Femur (tissue), 1 donor: Measurements from ENCODE around the gene SPATA16.
"Not testable (repeated sequence)": the region's sequence is repeated elsewhere in the genome, so short reads cannot be mapped to it uniquely, and the experiment has no call there.

Experiments used
- DNase-seq: peaks from one replicate; pipeline ENCODE4 v3.0.0-alpha.2; 2017

SPATA16 gene

GRCh38 chr3:172869784-172870518 is 271.1 kb downstream of the SPATA16 start:
- no peak for DNase-seq

DNA sequence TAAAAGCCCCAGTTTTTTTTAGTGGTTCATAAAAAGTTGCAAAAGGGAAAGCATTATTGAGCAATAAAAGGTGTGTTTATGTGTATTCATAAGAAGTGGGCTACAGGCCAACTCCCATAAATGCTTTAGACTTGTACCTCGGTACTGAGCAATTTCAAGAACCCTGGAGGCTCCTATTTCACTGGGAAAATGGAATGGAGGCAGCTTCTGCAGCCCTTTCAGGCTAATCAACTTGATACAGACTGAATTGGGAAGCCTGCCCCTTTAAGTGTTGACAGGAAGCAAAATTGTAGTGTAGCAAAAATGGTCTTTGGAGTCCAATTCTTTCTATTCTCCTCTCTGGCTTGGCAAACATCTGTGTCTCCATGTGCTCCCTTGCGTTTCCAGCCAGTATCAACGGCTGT is 271.7 kb downstream of the SPATA16 start:
- peak; percentile 24 for DNase-seq

DNA sequence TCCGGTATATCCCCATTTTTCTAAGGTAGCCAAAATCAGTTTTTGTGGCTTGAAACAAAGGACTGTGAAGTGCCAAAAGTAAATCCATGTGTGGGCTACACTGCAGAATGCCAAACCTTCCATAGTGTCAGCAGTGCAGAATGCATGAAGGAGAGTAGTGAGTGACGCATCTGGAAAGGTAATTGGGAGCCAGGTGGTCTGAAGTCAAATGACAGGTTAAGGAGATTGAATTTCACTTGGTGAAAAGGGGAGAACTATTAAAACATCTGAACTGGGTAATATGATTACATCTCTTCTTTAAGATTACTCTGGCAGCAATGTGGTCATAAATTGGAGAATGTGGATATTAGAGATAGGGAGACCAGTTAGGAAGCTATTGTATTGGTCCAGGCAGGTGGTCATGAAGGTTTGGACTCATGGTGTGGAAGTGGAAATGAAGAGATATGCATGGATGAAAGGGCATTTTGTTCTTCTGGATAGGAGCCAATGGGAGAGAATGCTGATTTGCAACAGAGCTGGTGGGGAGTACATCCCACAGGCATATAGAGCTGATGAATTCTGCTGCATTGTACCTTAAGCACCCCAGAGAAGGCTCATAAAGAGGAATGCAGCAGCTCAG is 272.3 kb downstream of the SPATA16 start:
- no peak for DNase-seq

DNA sequence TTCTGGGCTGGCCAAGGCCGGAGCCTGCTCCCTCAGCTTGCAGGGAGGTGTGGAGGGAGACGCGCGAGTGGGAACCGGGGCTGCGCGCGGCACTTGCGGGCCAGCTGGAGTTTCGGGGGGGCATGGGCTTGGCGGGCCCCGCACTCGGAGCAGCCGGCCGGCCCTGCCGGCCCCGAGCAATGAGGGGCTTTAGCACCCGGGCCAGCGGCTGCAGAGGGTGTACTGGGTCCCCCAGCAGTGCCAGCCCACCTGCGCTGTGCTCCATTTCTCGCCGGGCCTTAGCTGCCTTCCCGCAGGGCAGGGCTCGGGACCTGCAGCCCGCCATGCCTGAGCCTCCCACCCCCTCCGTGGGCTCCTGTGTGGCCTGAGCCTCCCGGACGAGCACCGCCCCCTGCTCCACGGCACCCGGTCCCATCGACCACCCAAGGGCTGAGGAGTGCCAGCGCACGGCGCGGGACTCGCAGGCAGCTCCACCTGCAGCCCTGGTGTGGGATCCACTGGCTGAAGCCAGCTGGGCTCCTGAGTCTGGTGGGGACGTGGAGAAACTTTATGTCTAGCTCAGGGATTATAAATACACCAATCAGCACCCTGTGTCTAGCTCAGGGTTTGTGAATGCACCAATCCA is 274.2 kb downstream of the SPATA16 start:
- not testable (repeated sequence) for DNase-seq

DNA sequence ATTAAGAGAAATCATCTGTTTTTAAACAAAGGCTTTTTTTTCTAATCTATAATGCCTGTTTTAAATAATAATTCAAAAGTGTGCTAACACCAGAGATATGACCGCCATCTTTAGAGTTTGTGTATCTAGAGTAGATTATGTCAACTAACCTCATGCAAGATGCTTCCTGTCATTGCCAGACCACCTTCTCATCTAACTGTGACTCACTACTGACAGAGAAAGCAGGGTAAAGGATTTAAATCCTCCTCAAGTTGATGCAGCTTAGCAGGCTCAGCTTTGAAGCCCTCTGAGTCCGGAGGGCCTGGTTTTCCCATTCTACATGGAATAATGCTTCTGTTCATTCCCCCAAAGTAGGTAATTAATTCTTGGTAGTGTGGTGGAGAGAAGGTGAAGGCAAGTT is 282.0 kb downstream of the SPATA16 start:
- no peak for DNase-seq

- no peak for DNase-seq
These were observed 284.0 kb downstream of the SPATA16 start for GRCh38 chr3:172856795-172857742.

- DNase-seq: no peak
These were observed 286.0 kb downstream of the SPATA16 start for GRCh38 chr3:172855037-172855436.

DNA sequence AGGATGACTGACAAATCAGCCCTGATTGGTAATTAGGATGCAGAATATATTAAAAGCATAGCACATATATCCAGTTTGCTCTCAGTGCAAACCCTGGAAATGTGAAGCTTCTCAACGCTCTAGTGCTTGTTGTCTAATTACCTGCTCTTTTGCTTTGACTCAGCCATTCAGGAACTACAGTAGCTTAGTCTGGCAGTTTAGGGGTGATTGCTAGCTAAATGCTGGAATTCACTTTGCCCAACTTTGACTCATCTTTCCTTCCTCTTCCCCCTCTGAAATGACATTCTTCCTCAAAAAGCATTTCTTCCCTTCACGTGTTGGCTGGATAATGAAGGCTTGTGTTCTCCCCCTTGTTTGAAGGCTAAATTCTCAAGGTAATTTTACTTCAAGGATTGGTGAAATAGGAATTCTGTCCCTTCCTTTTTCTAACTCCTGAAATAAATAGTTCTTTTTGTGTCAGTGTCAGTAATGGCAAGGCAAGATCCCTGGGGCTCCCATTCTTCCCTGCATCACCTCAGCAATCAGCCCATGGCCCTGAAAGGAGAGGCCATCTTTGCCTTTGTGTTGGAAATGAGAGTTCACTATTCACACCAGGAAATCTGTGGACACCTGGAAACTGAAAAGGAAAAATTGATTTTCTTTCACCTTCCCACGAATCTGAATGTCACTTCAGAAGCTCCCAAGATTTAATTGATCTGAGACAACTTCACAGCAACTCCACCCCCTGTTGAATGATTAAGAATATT is 286.9 kb downstream of the SPATA16 start:
- no peak for DNase-seq

GRCh38 chr3:172853005-172853404 is 288.0 kb downstream of the SPATA16 start:
- DNase-seq: no peak

GRCh38 chr3:172848910-172849309 is 292.1 kb downstream of the SPATA16 start:
- no peak for DNase-seq

DNA sequence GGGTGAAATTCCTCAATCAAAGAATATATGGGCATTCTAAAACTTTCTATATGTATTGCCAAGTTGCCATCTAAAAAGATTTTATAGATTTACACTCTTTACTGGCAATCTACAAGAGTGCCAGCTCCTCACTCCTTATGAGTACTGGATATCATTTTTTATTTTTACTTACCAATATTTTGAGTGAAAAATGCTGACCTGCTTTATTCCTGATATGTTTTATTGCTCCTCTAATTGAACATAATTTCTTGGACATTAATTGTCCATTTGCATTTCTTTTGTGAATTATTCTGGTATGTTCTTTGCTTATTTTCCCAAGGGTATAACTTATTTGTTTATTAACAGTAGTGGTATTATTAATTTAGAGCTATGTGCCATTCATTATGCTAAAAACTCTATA is 293.7 kb downstream of the SPATA16 start:
- DNase-seq: no peak

DNA sequence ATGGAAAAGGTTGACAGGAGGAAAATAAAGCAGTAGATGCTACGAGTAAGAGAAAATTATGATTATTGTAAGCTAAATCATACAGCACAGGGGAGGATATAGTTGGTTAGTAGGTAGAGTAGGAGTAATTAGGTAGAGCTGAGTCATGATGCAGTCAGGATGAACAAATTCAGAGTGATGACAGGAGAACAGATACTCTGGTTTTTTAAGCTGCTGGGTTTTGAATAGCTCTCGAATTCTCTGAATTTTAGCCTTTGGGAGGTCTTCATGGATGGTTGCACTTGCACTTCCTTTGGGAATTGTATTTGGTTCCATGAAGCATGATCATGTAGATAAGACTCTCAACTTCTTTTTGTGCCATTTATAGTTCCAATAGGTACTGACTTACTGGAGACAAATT is 294.3 kb downstream of the SPATA16 start:
- no peak for DNase-seq

GRCh38 chr3:172846103-172846561 is 294.9 kb downstream of the SPATA16 start:
- no peak for DNase-seq

- DNase-seq: no peak
These were observed 296.6 kb downstream of the SPATA16 start for GRCh38 chr3:172844428-172844827.

DNA sequence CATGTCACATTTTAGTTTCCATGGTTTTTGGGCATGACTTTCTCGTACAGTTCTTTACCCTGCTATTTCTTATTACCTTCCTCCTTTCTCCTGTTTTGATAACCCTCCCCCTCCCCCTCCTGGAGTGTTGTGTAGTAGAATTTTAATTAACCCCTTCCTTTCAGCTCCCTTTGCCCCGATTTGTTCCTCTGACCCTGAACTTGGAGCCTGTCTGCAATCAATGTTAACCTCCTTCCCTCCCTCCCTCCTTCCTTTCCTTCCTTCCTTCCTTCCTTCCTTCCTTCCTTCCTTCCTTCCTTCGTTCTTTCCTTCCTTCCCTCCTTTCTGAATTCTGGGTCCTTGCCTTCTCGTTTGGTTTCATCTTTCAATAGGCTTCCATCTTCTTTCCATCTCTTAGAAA is 300.1 kb downstream of the SPATA16 start:
- no peak for DNase-seq

DNA sequence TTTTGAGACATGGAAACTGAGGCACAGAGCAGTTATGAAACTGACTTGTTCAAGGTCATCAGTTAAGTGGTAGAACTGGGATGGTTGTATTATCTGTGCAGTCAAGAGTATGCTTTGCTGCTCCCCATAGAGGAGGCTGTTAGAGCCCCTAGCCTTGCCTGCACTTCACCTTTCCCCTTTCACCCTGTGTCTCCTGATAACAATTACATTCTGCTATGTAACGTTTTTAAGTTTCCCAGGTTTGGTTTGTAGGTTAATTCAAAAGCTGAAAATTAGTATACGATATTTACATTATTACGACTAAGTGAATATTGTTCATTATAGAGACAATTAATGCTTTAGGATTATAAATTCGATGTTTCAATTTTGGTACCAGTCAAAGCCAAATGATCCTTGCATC is 300.6 kb downstream of the SPATA16 start:
- DNase-seq: no peak

- DNase-seq: no peak
These were observed 301.4 kb downstream of the SPATA16 start for GRCh38 chr3:172839679-172840078.
